ENCODE data around the gene LGR5. TPM values are rescaled to one million over a fixed set of nuclear protein-coding genes. Genes with fewer than 3 reads are reported as not detected.

Gene LGR5, protein sequence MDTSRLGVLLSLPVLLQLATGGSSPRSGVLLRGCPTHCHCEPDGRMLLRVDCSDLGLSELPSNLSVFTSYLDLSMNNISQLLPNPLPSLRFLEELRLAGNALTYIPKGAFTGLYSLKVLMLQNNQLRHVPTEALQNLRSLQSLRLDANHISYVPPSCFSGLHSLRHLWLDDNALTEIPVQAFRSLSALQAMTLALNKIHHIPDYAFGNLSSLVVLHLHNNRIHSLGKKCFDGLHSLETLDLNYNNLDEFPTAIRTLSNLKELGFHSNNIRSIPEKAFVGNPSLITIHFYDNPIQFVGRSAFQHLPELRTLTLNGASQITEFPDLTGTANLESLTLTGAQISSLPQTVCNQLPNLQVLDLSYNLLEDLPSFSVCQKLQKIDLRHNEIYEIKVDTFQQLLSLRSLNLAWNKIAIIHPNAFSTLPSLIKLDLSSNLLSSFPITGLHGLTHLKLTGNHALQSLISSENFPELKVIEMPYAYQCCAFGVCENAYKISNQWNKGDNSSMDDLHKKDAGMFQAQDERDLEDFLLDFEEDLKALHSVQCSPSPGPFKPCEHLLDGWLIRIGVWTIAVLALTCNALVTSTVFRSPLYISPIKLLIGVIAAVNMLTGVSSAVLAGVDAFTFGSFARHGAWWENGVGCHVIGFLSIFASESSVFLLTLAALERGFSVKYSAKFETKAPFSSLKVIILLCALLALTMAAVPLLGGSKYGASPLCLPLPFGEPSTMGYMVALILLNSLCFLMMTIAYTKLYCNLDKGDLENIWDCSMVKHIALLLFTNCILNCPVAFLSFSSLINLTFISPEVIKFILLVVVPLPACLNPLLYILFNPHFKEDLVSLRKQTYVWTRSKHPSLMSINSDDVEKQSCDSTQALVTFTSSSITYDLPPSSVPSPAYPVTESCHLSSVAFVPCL
- under 1 TPM; 0.64 to 0.91 TPM for total RNA-seq

- Histone ChIP-seq H3K36me3 (no peaks in the 10 kb centered on the region), H3K27ac (no peak within 1 kb of the TSS), H3K4me3 (peak within 1 kb of the TSS; percentile 26 to 35), H3K9me3 (no peaks in the 10 kb centered on the region), H3K4me1 (replicated peaks) (peaks cover 7% of the 10 kb centered on the region), H3K27me3 (replicated peaks; ENCODE audit: insufficient read depth) (peaks cover 6% of the 10 kb centered on the region)
- WGBS = 0% methylated on average over 30 of the region's 65 CpGs
- intact Hi-C loops (cut with DNase I) = no loop called here
- TF ChIP-seq POLR2AphosphoS5 (IDR thresholded peaks at IDR 0.05) (no peak), POLR2A (IDR thresholded peaks at IDR 0.05) (no peak)
- TF ChIP-seq, protein P1, sequence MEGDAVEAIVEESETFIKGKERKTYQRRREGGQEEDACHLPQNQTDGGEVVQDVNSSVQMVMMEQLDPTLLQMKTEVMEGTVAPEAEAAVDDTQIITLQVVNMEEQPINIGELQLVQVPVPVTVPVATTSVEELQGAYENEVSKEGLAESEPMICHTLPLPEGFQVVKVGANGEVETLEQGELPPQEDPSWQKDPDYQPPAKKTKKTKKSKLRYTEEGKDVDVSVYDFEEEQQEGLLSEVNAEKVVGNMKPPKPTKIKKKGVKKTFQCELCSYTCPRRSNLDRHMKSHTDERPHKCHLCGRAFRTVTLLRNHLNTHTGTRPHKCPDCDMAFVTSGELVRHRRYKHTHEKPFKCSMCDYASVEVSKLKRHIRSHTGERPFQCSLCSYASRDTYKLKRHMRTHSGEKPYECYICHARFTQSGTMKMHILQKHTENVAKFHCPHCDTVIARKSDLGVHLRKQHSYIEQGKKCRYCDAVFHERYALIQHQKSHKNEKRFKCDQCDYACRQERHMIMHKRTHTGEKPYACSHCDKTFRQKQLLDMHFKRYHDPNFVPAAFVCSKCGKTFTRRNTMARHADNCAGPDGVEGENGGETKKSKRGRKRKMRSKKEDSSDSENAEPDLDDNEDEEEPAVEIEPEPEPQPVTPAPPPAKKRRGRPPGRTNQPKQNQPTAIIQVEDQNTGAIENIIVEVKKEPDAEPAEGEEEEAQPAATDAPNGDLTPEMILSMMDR (IDR thresholded peaks at IDR 0.05) = no peak
- no peak for DNase-seq (ENCODE audit: low spot score)
Observed at GRCh38 chr12:71439613-71440344, at the start of gene LGR5. LGR5 (plus strand) TSS chr12:71439798; CDS start chr12:71440081, 283 bp downstream.

DNA sequence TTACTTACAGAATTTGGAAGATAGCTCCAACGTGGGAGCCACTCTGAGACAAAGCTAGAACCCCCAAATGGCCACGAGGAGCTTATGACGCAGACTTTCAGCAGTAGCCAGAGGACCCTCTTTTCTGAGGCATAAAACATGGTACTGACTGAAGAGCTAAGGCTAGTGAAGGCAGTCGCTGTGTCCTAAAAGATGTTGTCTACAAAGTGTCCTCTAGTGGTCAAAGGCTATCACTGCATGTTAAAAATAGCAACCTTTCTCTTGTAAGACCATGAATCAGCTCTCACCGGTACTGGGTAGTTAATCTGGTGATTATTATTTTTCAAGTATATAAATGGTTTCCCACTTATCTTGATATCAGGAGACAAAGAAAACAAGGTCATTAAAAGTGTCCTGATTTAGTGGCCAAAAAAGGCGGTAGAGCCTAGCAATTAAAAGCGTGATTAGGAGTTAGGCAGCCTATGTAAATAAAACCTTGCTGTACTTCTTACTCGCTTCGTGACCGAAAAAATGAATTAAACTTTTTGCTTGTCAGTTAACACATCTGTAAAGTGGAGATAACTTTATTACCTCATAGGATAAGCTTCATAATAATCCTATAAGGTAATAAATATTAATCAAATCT lies 47.0 kb upstream of the LGR5 start:
- H3K9me3 ChIP-seq = no peaks in the 10 kb centered on the region
- intact Hi-C loops (cut with DNase I) = no loop called here
- peak; percentile 33 for DNase-seq (ENCODE audit: low spot score)
- WGBS = 22% methylated on average over 10 of the region's 10 CpGs
- no peak for TF ChIP-seq POLR2AphosphoS5 (IDR thresholded peaks at IDR 0.05)
- TF ChIP-seq, protein P1 (IDR thresholded peaks at IDR 0.05) = peak in 3 of 4 experiments; percentile 63 to 80 (median 73)
- no peak overlapping the region for H3K27ac ChIP-seq
- no peaks in the 10 kb centered on the region for H3K4me1 ChIP-seq (replicated peaks)
- no peak overlapping the region for H3K4me3 ChIP-seq
- no peaks in the 10 kb centered on the region for H3K27me3 ChIP-seq (replicated peaks; ENCODE audit: insufficient read depth)
- no peaks in the 10 kb centered on the region for H3K36me3 ChIP-seq

DNA sequence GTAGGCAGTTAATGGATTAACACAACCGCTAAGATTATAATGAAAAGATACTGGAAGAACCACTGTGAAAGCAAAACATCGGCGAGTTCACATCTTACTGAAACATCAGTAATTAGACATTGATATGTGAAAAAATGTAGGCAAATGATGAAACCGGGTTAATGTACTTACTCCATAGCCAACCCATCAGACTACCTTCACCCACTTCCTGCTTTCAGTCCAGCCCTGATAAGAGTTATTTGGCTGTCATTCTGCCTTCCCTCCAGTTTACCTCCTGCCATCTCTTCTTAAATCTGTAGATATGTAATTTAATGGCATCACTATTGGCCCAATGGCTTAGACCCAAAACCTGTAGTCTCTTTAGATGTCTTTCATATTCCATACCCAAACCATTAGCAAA lies 46.0 kb upstream of the LGR5 start:
- Histone ChIP-seq H3K27me3 (replicated peaks; ENCODE audit: insufficient read depth) (no peaks in the 10 kb centered on the region), H3K4me3 (no peak overlapping the region), H3K27ac (no peak overlapping the region), H3K9me3 (no peaks in the 10 kb centered on the region), H3K4me1 (replicated peaks) (no peaks in the 10 kb centered on the region), H3K36me3 (no peaks in the 10 kb centered on the region)
- TF ChIP-seq POLR2A (IDR thresholded peaks at IDR 0.05) = no peak
- TF ChIP-seq, protein P1 (IDR thresholded peaks at IDR 0.05) = no peak
- no peak for TF ChIP-seq POLR2AphosphoS5 (IDR thresholded peaks at IDR 0.05)
- no peak for DNase-seq (ENCODE audit: low spot score)
- intact Hi-C loops (cut with DNase I) = no loop called here
- 87% methylated on average over 4 of the region's 4 CpGs for WGBS

- WGBS = 45% methylated on average over 1 of the region's 1 CpG
- Histone ChIP-seq H3K4me1 (replicated peaks) (no peaks in the 10 kb centered on the region), H3K36me3 (no peaks in the 10 kb centered on the region), H3K4me3 (no peak overlapping the region), H3K27ac (no peak overlapping the region), H3K9me3 (no peaks in the 10 kb centered on the region), H3K27me3 (replicated peaks; ENCODE audit: insufficient read depth) (no peaks in the 10 kb centered on the region)
- DNase-seq (ENCODE audit: low spot score) = no peak
- TF ChIP-seq, protein P1 (IDR thresholded peaks at IDR 0.05) = no peak
- TF ChIP-seq POLR2AphosphoS5 (IDR thresholded peaks at IDR 0.05) = no peak
- TF ChIP-seq POLR2A (IDR thresholded peaks at IDR 0.05) = no peak
- intact Hi-C loops (cut with DNase I) = no loop called here
Observed at GRCh38 chr12:71397433-71397954, 42.1 kb upstream of the LGR5 start.
